ENCODE measurements around the gene HOMER2. TPM values are rescaled to one million over a fixed set of nuclear protein-coding genes. Genes with fewer than 3 reads are reported as not detected.
"Not testable (repeated sequence)": the region's sequence is repeated elsewhere in the genome, so short reads cannot be mapped to it uniquely, and the experiment has no call there.

The HOMER2 gene
- total RNA-seq, 4 donors from 2014 or later: 2.2 to 4.3 (median 3.3) TPM

DNA sequence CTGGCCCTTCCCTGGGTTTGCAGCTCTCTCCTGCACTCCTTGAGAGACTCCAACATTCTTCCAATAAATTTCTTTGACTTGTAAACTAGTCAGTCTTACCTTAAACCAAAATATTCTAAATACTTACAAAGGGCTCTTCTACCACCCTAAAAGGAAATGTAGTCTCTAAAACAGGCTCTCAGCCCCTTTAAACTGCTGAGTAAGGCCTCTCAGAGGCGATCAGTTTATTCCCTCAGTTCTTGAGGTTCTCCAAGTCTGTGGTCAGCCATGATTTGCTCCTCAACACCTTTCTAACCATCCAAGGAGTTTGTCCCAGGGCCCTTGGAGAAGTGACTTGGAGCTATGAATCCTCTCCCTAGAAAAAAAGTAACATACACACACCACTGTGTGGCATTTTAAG, 78.3 kb downstream of the HOMER2 start:
- Histone ChIP-seq H3K27ac (no peak overlapping the region), H3K4me1 (no peaks in the 10 kb centered on the region), H3K27me3 (no peaks in the 10 kb centered on the region), H3K9me3 (no peaks in the 10 kb centered on the region), H3K4me3 (no peak overlapping the region), H3K36me3 (no peaks in the 10 kb centered on the region)
- TF ChIP-seq, protein P1, sequence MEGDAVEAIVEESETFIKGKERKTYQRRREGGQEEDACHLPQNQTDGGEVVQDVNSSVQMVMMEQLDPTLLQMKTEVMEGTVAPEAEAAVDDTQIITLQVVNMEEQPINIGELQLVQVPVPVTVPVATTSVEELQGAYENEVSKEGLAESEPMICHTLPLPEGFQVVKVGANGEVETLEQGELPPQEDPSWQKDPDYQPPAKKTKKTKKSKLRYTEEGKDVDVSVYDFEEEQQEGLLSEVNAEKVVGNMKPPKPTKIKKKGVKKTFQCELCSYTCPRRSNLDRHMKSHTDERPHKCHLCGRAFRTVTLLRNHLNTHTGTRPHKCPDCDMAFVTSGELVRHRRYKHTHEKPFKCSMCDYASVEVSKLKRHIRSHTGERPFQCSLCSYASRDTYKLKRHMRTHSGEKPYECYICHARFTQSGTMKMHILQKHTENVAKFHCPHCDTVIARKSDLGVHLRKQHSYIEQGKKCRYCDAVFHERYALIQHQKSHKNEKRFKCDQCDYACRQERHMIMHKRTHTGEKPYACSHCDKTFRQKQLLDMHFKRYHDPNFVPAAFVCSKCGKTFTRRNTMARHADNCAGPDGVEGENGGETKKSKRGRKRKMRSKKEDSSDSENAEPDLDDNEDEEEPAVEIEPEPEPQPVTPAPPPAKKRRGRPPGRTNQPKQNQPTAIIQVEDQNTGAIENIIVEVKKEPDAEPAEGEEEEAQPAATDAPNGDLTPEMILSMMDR (IDR thresholded peaks at IDR 0.05): no peak
- TF ChIP-seq POLR2A (IDR thresholded peaks at IDR 0.05): no peak
- no peak for DNase-seq

DNA sequence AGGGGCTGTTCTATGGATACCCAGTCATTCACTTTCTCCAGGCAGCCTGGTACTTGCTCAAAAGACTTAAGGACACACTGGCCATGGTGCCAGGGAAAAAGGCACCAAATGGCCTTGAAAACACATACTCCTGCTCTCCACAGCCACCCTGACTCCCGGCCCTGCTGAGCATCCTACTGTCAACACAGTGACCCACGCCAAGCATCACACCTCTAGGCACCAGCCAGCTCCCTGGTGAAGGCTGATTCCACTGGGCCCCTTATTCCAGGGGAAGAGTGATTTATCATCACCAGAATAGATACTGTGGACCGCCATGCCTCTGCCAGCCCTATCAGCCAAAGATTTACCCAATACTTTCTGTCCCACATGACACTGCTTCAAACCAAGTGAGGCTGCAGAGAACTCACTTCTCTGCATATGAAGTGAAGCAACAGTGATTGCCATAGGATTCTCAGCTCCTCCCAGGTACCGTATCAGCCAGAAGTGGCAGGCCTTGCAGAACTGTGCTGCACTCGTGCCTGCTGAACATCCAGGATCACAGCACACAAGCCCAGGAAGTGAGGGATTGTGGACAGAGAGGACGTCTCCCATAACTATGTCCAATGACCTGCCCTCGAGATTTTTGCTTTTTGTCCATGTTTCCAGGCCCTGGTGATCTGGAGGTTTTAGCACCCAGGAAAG, 79.4 kb downstream of the HOMER2 start:
- no peaks in the 10 kb centered on the region for H3K27me3 ChIP-seq
- TF ChIP-seq, protein P1 (IDR thresholded peaks at IDR 0.05): no peak
- no peak for TF ChIP-seq POLR2A (IDR thresholded peaks at IDR 0.05)
- H3K4me1 ChIP-seq: no peaks in the 10 kb centered on the region
- no peak overlapping the region for H3K4me3 ChIP-seq
- no peak for DNase-seq
- H3K9me3 ChIP-seq: no peaks in the 10 kb centered on the region
- no peaks in the 10 kb centered on the region for H3K36me3 ChIP-seq
- H3K27ac ChIP-seq: no peak overlapping the region

DNA sequence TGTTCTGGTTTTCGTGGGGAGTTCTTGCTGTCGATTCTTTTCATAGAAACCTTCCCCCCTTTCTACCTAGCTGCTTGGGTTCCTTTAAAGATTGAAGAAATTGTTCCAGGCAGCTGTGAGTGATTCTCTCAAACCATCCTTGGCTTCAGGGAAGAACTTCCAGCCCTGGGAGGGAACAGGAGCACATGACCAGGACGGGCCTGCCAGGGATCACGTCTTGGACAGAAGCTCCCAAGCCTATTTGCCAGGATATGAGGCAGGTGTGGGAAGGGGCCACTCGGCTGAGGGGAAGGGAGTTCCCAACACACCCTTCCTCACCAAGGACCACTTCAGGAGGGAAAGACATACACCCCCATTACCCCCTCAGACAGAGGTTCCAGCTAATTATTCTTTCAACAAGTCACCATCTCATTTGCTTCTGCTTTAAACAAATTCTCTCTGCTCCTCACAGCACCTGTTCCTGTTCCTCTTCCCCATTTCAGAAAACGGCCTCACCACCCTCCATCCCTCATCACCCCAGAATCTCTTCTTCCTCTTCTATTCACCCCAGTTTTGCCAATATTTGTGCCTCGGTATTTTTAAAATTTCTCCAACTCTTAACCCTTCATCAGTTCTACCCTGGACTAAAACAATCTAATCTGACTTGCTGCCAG, 80.6 kb downstream of the HOMER2 start:
- H3K27ac ChIP-seq: no peak overlapping the region

DNA sequence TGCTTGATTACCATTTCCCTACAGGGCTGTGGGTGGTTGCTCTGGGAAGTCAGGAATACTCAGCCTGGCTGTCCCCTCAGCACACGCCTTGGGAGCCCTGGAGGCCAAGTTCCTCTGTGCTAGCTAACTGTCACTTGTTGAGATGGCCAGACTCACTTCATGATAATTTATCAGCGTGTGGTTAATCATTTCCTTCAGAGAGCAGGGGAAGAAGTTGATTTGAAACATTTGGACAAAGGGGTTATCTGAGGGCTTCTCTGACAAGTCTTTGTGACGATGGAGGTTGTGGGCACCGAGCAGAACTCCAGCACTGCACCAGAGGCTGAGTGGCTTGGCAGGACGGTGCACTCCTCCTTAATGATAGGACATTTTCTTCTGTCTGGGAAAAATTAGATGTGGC, 81.2 kb downstream of the HOMER2 start:
- TF ChIP-seq POLR2A (IDR thresholded peaks at IDR 0.05): no peak
- TF ChIP-seq, protein P1 (IDR thresholded peaks at IDR 0.05): no peak
- Histone ChIP-seq H3K36me3 (no peaks in the 10 kb centered on the region), H3K4me1 (no peaks in the 10 kb centered on the region), H3K9me3 (no peaks in the 10 kb centered on the region), H3K27ac (no peak overlapping the region), H3K27me3 (no peaks in the 10 kb centered on the region), H3K4me3 (no peak overlapping the region)
- no peak for DNase-seq

More for the DNA sequence above, 80.6 kb downstream of the HOMER2 start:
- TF ChIP-seq POLR2A (IDR thresholded peaks at IDR 0.05): no peak
- TF ChIP-seq, protein P1 (IDR thresholded peaks at IDR 0.05): no peak
- no peaks in the 10 kb centered on the region for H3K4me1 ChIP-seq
- no peaks in the 10 kb centered on the region for H3K9me3 ChIP-seq
- H3K36me3 ChIP-seq: no peaks in the 10 kb centered on the region
- H3K27me3 ChIP-seq: no peaks in the 10 kb centered on the region
- no peak for DNase-seq
- no peak overlapping the region for H3K4me3 ChIP-seq

DNA sequence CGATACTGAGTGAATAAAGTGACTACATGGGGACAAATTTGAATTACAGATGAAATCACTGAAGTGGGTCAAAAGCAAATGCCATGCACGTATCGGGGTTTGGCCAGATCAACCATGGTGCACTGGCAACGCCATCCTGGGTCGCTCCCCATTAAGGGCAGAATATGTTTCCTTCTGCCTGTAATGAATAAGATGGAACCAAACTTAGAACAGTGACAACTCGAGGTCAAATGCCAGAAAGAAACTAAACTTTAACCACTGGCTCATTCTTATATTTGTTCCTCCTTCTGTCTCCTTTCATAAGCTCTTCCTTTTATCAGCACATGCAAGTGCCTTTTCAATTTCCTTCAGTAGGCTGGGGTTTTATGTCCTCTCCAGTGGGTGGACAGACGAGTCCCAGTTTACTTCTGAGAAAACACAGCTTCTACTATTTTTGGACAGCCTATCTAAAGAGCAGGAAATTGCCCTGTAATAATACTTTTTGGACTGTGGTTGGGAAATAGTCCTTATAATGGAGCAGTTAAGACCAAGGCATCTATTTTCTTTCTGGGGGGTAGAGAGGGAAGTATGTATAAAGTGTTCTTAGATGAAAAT, 81.7 kb downstream of the HOMER2 start:
- Histone ChIP-seq H3K27ac (no peak overlapping the region), H3K27me3 (no peaks in the 10 kb centered on the region), H3K9me3 (no peaks in the 10 kb centered on the region), H3K4me3 (no peak overlapping the region), H3K36me3 (no peaks in the 10 kb centered on the region), H3K4me1 (no peaks in the 10 kb centered on the region)
- no peak for DNase-seq
- TF ChIP-seq, protein P1 (IDR thresholded peaks at IDR 0.05): no peak
- no peak for TF ChIP-seq POLR2A (IDR thresholded peaks at IDR 0.05)

DNA sequence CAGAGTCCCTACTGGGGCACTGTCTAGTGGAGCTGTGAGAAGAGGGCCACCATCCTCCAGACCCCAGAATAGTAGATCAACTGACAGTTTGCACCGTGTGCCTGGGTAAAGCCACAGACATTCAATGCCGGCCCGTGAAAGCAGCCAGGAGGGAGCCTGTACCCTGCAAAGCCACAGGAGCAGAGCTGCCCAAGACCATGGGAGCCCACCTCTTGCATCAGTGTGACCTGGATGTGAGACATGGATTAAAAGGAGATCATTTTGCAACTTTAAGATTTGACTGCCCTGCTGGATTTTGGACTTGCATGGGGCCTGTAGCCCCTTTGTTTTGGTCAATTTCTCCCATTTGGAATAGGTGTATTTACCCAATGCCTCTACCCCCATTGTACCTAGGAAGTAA, 86.5 kb downstream of the HOMER2 start:
- not testable (repeated sequence) for DNase-seq, H3K27ac ChIP-seq, H3K36me3 ChIP-seq

DNA sequence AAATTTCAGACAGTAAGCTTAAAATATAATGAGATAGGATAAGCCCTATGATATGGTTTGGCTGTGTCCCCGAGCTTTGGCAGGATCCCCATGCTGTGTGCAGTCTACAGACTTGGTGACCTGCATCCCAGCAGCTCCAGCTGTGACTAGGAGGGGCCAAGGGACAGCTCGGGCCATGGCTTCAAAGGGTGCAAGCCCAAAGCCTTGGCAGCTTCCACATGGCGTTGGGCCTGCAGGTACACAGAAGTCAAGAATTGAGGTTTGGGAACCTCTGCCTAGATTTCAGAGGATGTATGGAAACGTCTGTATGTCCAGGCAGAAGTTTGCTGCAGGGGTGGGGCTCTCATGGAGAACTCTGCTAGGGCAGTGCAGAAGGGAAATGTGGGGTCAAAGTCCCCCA, 86.9 kb downstream of the HOMER2 start:
- not testable (repeated sequence) for H3K27me3 ChIP-seq, H3K4me3 ChIP-seq, H3K4me1 ChIP-seq, H3K9me3 ChIP-seq, DNase-seq, H3K27ac ChIP-seq, H3K36me3 ChIP-seq

More for the DNA sequence above, 86.5 kb downstream of the HOMER2 start:
- not testable (repeated sequence) for H3K9me3 ChIP-seq, H3K4me3 ChIP-seq, H3K4me1 ChIP-seq, H3K27me3 ChIP-seq
